Uterus (tissue), 4 donors: ENCODE results near the gene DDX4. TPM values are rescaled to one million over a fixed set of nuclear protein-coding genes. Genes with fewer than 3 reads are reported as not detected.

Source experiments
- DNase-seq, 2 donors: peaks; one replicate each; pipeline ENCODE4 v3.0.0-alpha.2; 2019 to 2020
- H3K27ac ChIP-seq, 2 donors: fragments of 200-600 bp; sonication (generic); 1 replicate in 1 of 2; 2 replicates in 1 of 2; pipeline ENCODE4 v1.5.1; 2016 to 2018
- H3K27me3 ChIP-seq, 2 donors: fragments of 200-600 bp; sonication (generic); one replicate each; pipeline ENCODE4 v1.5.1; 2018 to 2019; ENCODE audit warnings: control low read depth in 1 of 2
- H3K36me3 ChIP-seq, 2 donors: fragments of 200-600 bp; sonication (generic); one replicate each; pipeline ENCODE4 v1.5.1; 2019; ENCODE audit warnings: control low read depth in 1 of 2
- H3K4me1 ChIP-seq, 2 donors: fragments of 200-600 bp; sonication (generic); one replicate each; pipeline ENCODE4 v1.5.1; 2018 to 2019; ENCODE audit warnings: control low read depth in 1 of 2
- H3K4me3 ChIP-seq, 2 donors: fragments of 200-600 bp; sonication (generic); 1 replicate in 1 of 2; 2 replicates in 1 of 2; pipeline ENCODE4 v1.5.1; 2018 to 2019; ENCODE audit warnings: mild to moderate bottlenecking in 1 of 2
- H3K9me3 ChIP-seq, 2 donors: fragments of 200-600 bp; sonication (generic); one replicate each; pipeline ENCODE4 v1.5.1; 2019; ENCODE audit warnings: control low read depth in 1 of 2
- POLR2A ChIP-seq, 2 donors: fragments of 450-650 bp; IDR thresholded peaks; one replicate each; pipeline ENCODE4 v1.6.1; 2016; ENCODE audit warnings: antibody characterized with exemption in 2 of 2, mild to moderate bottlenecking in 1 of 2, moderate library complexity in 1 of 2
- intact Hi-C: fragments of 100-400 bp; cut with DNase I; formaldehyde crosslinking; loops from one replicate; pipeline ENCODE4 v1.15.1; 2023; ENCODE audit warnings: low total_unique reads
- total RNA-seq, 4 donors: library from RNA; depleted of rRNA in 3 of 4; stranded (reverse); fragments of >200 nt in 3 of 4; gene quantifications; one replicate each; pipeline versions ENCODE4 v1.1.0 to v1.2.4, GENCODE V29; 2014 to 2023
- TF ChIP-seq, protein P1 (sequence below), 4 experiments: fragments of 200-600 bp in 2 of 4; fragments of 450-650 bp in 2 of 4; sonication (generic) in 2 of 4; IDR thresholded peaks; one replicate each; pipeline ENCODE4 v1.5.1; 2016 to 2019; ENCODE audit warnings: antibody characterized with exemption in 4 of 4, mild to moderate bottlenecking in 2 of 4, moderate library complexity in 1 of 4
- donor health status: DM: yes; HTN: yes; CAD: no.

DDX4 gene
- total RNA-seq, 4 donors from 2014 or later: 0.48 TPM; not detected in 3

DNA sequence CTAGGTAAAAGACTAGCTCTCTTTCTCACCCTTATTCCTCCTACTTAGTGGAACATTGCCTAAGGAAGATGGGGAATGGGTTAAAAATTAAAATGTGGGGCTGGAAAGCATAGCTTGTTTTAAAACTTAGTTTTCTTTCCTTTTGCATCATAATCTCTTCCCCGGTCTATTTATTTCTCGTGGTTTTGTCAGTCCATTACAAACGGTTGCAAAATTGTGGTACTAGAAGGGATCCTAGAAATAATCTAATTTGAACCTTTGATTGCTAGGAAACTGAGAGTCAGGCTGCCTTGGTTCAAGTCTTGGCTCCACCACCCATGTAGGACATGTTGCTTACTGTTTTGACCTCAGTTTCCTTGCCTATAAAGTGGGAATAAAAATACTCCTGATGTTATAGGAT, 114.6 kb downstream of the DDX4 start:
- H3K4me3 ChIP-seq: no peak overlapping the region

DNA sequence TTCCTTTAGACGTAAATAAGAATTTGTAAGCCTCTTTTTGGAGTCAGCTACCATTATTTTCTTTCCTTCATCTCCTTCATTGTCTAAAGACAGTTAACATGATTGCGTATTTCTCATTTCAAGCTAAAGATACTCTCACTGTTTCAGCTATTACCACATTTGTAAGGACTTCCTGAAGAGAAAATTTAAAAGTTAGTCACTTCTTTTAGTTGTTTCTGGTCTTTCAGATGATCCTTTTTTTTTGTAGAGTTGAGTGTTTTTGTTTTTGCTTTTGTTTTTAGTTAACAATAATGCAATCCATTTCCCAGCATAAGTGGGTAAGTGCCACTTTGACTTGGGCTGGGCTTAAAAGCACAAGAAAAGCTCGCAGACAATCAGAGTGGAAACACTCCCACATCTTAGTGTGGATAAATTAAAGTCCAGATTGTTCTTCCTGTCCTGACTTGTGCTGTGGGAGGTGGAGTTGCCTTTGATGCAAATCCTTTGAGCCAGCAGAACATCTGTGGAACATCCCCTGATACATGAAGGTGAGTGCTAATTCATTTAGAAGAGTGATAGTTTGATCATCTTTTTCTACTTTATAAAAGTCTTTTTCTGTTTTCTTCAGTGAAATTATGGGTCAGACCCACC, 115.3 kb downstream of the DDX4 start:
- TF ChIP-seq, protein P1, sequence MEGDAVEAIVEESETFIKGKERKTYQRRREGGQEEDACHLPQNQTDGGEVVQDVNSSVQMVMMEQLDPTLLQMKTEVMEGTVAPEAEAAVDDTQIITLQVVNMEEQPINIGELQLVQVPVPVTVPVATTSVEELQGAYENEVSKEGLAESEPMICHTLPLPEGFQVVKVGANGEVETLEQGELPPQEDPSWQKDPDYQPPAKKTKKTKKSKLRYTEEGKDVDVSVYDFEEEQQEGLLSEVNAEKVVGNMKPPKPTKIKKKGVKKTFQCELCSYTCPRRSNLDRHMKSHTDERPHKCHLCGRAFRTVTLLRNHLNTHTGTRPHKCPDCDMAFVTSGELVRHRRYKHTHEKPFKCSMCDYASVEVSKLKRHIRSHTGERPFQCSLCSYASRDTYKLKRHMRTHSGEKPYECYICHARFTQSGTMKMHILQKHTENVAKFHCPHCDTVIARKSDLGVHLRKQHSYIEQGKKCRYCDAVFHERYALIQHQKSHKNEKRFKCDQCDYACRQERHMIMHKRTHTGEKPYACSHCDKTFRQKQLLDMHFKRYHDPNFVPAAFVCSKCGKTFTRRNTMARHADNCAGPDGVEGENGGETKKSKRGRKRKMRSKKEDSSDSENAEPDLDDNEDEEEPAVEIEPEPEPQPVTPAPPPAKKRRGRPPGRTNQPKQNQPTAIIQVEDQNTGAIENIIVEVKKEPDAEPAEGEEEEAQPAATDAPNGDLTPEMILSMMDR (IDR thresholded peaks at IDR 0.05): no peak
- TF ChIP-seq POLR2A (IDR thresholded peaks at IDR 0.05): no peak
- H3K4me3 ChIP-seq: no peak overlapping the region
- H3K27ac ChIP-seq: no peak overlapping the region
- H3K4me1 ChIP-seq: no peaks in the 10 kb centered on the region
- H3K9me3 ChIP-seq: no peaks in the 10 kb centered on the region
- DNase-seq: no peak
- intact Hi-C loops: no loop called here
- H3K27me3 ChIP-seq: no peaks in the 10 kb centered on the region
- no peaks in the 10 kb centered on the region for H3K36me3 ChIP-seq

More for the DNA sequence above, 114.6 kb downstream of the DDX4 start:
- Histone ChIP-seq H3K27ac (no peak overlapping the region), H3K9me3 (no peaks in the 10 kb centered on the region), H3K4me1 (no peaks in the 10 kb centered on the region), H3K27me3 (no peaks in the 10 kb centered on the region), H3K36me3 (no peaks in the 10 kb centered on the region)
- TF ChIP-seq, protein P1 (IDR thresholded peaks at IDR 0.05): no peak
- TF ChIP-seq POLR2A (IDR thresholded peaks at IDR 0.05): no peak
- intact Hi-C loops: no loop called here
- no peak for DNase-seq

DNA sequence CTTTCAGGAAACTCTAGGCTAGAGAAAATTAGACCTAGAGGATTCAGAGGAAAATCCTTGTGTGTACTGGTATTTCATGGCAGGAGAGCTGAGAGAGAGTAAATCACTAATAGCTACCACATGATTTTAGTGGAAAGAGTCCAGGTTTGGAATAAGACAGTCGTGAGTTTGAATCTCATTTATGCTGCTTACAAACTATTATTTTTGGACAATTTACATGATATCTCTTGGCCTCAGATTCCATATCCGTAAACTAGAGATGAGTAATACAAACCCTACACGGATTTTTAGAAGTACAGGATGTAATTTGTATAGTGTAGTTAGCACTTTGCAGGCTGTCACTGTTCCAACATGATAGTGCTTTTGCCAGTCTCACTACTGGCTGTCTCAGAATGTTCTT, 116.0 kb downstream of the DDX4 start:
- H3K4me3 ChIP-seq: no peak overlapping the region
- intact Hi-C loops: no loop called here
- no peak overlapping the region for H3K27ac ChIP-seq
- H3K36me3 ChIP-seq: no peaks in the 10 kb centered on the region
- H3K4me1 ChIP-seq: no peaks in the 10 kb centered on the region
- TF ChIP-seq, protein P1 (IDR thresholded peaks at IDR 0.05): no peak
- no peak for TF ChIP-seq POLR2A (IDR thresholded peaks at IDR 0.05)
- no peak for DNase-seq
- H3K9me3 ChIP-seq: no peaks in the 10 kb centered on the region
- no peaks in the 10 kb centered on the region for H3K27me3 ChIP-seq

DNA sequence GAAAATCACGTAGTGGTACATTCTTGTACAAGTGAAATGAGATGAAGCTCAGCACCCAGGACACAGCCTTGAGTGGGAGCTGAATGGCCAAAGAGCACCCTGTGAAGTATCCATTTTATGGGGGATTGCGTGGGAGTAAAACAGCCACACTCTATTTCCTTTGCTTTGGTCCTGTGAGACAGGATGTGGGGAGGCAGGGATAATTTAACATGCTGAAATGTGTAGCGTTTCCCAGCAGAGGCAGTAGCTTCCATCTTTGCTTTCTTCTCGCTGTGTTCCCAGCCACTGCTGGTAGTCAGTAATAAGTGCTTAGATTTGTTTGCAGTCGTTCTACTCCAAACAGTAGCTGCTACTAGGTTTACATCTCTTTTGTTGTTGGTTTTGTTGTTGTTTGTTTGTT, 117.6 kb downstream of the DDX4 start:
- H3K4me1 ChIP-seq: no peaks in the 10 kb centered on the region
- DNase-seq: no peak
- H3K4me3 ChIP-seq: no peak overlapping the region
- H3K27me3 ChIP-seq: no peaks in the 10 kb centered on the region
- no peaks in the 10 kb centered on the region for H3K36me3 ChIP-seq
- H3K9me3 ChIP-seq: no peaks in the 10 kb centered on the region
- intact Hi-C loops: no loop called here
- TF ChIP-seq POLR2A (IDR thresholded peaks at IDR 0.05): no peak
- TF ChIP-seq, protein P1 (IDR thresholded peaks at IDR 0.05): no peak
- H3K27ac ChIP-seq: no peak overlapping the region

DNA sequence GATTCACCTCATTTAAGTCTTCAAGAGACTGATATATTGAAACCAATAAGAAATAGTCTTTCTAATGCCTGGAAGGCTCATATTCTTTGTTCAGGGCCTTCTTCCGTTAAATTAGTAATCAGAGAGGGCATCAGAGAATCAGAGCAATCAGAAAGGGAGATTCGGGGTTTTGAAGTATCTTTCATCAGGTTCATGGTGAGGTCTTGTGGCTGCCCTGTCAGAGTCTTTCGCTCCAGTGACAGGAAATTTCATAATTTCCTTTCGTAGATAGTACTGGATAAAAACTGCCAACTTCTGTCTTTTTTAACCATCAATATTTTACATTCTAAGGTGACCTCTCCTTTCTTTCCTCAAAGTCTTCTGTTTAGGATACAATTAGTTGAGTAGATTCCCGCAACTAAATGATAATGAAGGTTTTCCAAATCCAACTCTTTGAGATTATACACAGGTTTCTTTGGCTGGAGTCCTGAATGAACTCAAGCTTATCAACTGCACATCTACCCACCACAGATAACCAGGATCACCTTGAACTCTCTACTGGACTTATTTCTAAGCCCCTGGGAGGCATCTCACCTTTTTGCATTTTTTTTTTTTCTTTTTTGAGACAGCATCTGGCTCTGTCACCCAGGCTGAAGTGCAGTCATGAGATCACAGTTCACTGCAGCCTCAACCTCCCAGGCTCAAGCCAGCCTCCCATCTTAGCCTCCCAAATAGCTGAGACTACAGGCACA, 118.8 kb downstream of the DDX4 start:
- no peak overlapping the region for H3K4me3 ChIP-seq
- intact Hi-C loops: no loop called here
- DNase-seq: no peak

More for the DNA sequence above, 118.8 kb downstream of the DDX4 start:
- no peaks in the 10 kb centered on the region for H3K9me3 ChIP-seq
- H3K36me3 ChIP-seq: no peaks in the 10 kb centered on the region
- H3K27ac ChIP-seq: no peak overlapping the region
- H3K4me1 ChIP-seq: no peaks in the 10 kb centered on the region
- no peaks in the 10 kb centered on the region for H3K27me3 ChIP-seq
- no peak for TF ChIP-seq POLR2A (IDR thresholded peaks at IDR 0.05)
- TF ChIP-seq, protein P1 (IDR thresholded peaks at IDR 0.05): no peak
